Esophagus (tissue), 2 donors: Measurements from ENCODE around the gene PITPNM2. TPM values are rescaled to one million over a fixed set of nuclear protein-coding genes. Genes with fewer than 3 reads are reported as not detected.

ENCODE experiments used
- H3K27ac ChIP-seq, 2 donors: one replicate each; pipeline ENCODE4 v1.5.1; 2013; ENCODE audit warnings: low read depth in 2 of 2, mild to moderate bottlenecking in 2 of 2, inconsistent platforms in 1 of 2, low read length in 1 of 2, moderate library complexity in 1 of 2
- H3K27me3 ChIP-seq, 2 donors: one replicate each; pipeline ENCODE4 v1.6.1; 2013; ENCODE audit warnings: low read length in 2 of 2, control low read depth in 1 of 2, mild to moderate bottlenecking in 1 of 2; ENCODE audit not compliant: insufficient read depth in 2 of 2, control insufficient read depth in 1 of 2
- H3K36me3 ChIP-seq, 2 donors: one replicate each; pipeline ENCODE4 v1.6.1; 2013; ENCODE audit warnings: low read length in 1 of 2; ENCODE audit not compliant: control insufficient read depth in 2 of 2, insufficient read depth in 2 of 2
- H3K4me1 ChIP-seq, 2 donors: one replicate each; pipeline ENCODE4 v1.6.1; 2013; ENCODE audit warnings: low read length in 1 of 2; ENCODE audit not compliant: control insufficient read depth in 2 of 2, insufficient read depth in 2 of 2
- H3K4me3 ChIP-seq, 2 donors: one replicate each; pipeline ENCODE4 v1.5.1; 2013; ENCODE audit warnings: low read length in 2 of 2, mild to moderate bottlenecking in 2 of 2, low read depth in 1 of 2, moderate library complexity in 1 of 2
- H3K9me3 ChIP-seq, 2 donors: one replicate each; pipeline ENCODE4 v1.6.1; 2013; ENCODE audit warnings: mild to moderate bottlenecking in 2 of 2, low read depth in 1 of 2, low read length in 1 of 2, moderate library complexity in 1 of 2; ENCODE audit not compliant: control insufficient read depth in 2 of 2, insufficient read depth in 1 of 2
- WGBS, 2 donors: extraction: QIAGEN DNeasy Blood & Tissue Kit; methylation state at CpG; one replicate each; pipeline ENCODE4 v1.1.7; 2013; 5-methylcytosine and 5-hydroxymethylcytosine counted together
- polyA plus RNA-seq, 2 donors: library from polyadenylated mRNA; stranded (reverse); fragments of 200-250 nt; gene quantifications; one replicate each; pipeline ENCODE4 v1.2.3, GENCODE V29; 2013
- donor health status: healthy with polysubstance abuse.
- donor health status: Bipolar disorder and iron deficiency.

PITPNM2 gene
- polyA plus RNA-seq, 2 donors, result 4.1 to 7.8 TPM

DNA sequence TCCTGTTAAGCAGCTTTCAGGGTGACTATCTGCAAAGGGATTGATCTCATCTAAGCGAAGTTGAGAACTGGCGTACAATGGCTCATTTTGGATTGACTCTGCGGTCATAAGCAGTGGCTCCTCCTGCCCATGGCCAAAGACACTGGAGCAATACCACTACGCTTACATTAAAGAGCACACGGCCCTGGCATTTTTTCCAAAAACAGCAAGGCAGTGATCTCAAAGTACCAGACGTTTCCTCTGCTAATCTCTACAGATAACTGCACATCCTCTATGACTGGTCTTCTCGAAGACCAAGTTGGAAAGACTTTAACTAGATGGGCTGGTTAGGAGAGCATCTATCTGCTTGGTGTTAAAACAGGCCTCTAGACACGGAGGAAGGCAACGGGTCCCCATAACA lies 2.7 kb downstream of the PITPNM2 start:
- Histone ChIP-seq H3K4me1 (peaks cover 0 to 6% of the 10 kb centered on the region in 2 donors), H3K27ac (no peak overlapping the region), H3K36me3 (no peaks in the 10 kb centered on the region), H3K4me3 (no peak overlapping the region), H3K9me3 (no peaks in the 10 kb centered on the region), H3K27me3 (no peaks in the 10 kb centered on the region)
- 78 to 86% methylated on average over 9 of the region's 9 CpGs for WGBS, 2 donors

DNA sequence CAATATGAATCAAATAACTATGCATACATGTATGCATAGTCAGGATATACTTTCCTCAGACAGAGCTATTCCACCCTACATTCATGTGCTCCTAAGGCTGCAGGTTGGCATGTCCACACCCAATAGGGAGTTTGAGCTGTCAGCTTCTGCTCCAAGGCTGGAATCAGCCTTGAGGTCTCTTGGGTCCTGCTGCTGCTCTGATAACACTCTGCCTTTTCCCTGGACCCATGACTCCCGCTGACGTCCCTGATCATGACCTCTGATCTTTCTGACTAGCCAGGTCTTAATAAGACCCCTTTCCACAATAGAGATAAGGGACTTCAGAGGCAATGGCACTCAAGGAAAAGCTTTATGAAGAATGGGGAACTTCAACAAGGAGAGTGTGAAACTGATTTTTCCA lies 5.7 kb downstream of the PITPNM2 start:
- Histone ChIP-seq H3K9me3 (no peaks in the 10 kb centered on the region), H3K27ac (peak overlapping the region in 1 of 2 donors; percentile 6), H3K36me3 (no peaks in the 10 kb centered on the region), H3K27me3 (no peaks in the 10 kb centered on the region), H3K4me3 (no peak overlapping the region), H3K4me1 (peaks cover 13 to 17% of the 10 kb centered on the region in 2 donors)
- 85 to 93% methylated on average over 2 of the region's 2 CpGs for WGBS, 2 donors

DNA sequence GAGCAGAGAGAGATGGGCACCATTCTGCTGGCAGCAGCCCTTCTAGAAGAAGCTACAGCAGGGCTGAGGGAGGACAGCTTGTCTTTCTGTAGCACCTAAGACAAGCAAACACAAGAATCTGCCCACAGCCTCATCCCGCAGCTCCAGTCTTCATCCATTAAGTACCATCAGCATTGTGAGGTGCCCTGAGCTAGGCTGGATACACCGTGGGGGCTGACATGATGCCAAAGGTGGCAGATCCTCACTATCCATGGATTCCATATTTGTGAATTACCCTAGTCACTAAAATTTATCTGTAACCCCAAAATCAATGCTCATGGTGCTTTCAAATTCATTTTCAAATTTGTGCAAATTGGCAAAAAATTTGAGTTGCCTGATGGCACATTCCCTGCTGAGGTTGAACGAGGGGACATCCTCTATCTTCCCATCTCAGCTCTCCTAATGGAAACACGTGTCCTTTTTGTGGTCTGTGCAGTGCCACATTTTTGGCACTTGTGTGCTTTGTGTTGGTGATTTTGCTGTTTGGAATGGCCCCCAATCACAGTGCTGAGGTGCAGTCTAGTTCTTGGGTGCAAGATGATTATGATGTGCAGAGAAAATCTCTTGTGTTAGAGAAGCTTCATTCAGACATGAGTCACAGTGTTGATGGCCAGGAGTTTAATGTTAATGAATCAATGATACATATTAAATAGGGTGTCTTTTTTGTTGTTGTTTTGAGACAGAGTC lies 7.0 kb downstream of the PITPNM2 start:
- Histone ChIP-seq H3K4me1 (peaks cover 13 to 19% of the 10 kb centered on the region in 2 donors), H3K27me3 (no peaks in the 10 kb centered on the region), H3K4me3 (no peak overlapping the region), H3K36me3 (no peaks in the 10 kb centered on the region), H3K9me3 (no peaks in the 10 kb centered on the region), H3K27ac (peak overlapping the region; percentile 36 to 69)
- WGBS, 2 donors, result 83 to 86% methylated on average over 4 of the region's 4 CpGs

DNA sequence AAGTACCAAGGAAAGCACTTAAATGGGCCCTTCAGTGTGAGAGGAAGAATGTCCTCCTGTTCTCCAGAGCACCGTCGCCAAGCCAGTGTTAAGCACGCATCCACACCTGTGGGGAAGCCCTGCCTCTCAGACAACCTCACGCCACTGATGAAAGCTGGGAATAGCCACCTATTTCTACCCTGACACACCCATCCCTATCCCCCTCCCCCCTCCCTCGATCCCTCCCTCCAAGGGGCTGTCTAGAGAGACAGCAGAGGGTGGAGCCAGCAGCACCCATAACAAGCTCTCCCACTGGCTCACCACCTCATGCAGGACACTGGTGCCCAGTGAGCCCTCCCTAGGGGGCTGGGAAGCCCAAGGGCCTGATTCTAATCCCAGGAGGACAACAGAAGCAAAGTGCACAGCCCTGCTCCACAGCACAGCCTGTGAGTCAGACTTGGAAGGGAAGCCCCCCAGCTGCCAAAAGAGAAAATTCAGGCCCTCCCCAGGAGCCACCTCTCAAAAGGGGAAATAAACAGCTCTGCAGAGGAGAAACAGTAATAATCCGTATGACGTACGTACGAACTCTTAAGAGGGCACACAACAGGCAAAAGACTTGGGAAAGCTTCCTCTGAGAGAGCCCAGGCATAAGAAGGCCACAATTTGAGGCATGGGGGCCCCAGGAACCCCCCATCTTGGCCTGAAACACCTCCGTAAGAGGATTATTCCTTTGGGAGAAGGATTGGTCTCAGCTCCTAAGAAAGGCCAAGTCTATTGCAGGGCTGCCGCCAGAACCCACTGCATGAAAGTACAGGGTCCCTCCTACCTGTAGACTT lies 7.8 kb downstream of the PITPNM2 start:
- Histone ChIP-seq H3K4me1 (peaks cover 13 to 19% of the 10 kb centered on the region in 2 donors), H3K27me3 (no peaks in the 10 kb centered on the region), H3K4me3 (no peak overlapping the region), H3K9me3 (no peaks in the 10 kb centered on the region), H3K36me3 (no peaks in the 10 kb centered on the region), H3K27ac (peak overlapping the region; percentile 49 to 69)
- 65 to 67% methylated on average over 11 of the region's 11 CpGs for WGBS, 2 donors

DNA sequence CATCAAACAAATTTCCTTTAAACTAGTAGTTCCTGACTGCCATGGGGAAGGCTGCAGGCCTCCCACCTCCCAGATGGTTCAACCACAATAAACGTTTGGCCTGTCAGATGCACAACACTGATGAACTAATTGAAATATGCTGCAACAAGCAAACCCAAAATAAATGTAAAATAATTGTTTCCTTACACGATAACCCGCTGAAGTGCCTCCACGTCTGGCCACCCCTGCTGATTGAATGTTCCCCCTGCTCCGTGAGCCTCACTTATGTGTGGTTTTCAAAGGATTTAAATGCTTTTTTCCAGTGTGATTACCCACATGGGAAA lies 8.4 kb downstream of the PITPNM2 start:
- Histone ChIP-seq H3K36me3 (no peaks in the 10 kb centered on the region), H3K27me3 (no peaks in the 10 kb centered on the region), H3K27ac (peak overlapping the region; percentile 75 to 78), H3K9me3 (no peaks in the 10 kb centered on the region), H3K4me1 (peaks cover 13 to 19% of the 10 kb centered on the region in 2 donors), H3K4me3 (no peak overlapping the region)
- WGBS, 2 donors, result 69 to 70% methylated on average over 5 of the region's 5 CpGs

DNA sequence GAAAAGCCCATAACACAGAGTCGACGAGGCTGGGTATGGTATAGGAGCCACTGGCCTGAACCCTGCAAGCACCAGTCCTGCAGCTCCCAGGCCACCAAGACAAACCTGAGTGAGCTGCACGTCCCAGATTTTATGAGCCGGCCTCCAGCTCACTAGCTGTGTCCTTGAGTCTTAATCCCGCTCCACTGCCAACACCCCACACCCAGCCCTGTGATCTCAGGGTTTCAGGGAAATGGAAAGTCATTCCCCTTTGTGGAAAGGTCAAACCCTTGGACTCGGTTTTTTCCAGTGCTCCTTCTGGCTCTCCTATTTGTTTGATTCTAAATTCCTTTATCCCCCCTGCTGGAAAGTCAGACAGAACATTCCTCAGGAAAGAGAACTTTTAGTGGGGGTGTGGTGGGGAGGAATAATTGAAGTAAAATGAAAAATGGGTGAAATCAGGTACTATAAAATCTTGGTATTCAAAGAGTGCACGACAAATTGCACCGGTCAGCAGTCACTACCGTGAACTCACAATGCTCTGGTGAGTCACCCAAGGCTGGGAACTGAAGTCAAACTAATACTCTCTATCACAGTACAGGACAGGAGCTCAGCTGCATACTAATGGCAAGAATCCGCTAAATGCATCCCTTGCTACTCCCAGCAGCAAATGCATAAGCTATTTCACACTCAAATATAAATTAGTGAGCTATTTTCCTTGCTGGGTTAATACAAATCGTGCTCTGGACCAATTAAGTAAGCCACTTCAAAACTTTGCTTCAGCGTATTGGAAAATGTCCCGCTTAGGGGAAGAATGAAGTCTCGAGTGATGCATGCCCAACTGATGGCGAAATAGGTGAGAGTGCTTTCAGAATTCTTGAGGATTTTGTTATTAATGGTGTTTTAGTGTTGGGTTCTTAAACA lies 9.0 kb downstream of the PITPNM2 start:
- H3K27ac ChIP-seq, result peak overlapping the region; percentile 78 to 89
- 42 to 48% methylated on average over 15 of the region's 15 CpGs for WGBS, 2 donors
- H3K27me3 ChIP-seq, result no peaks in the 10 kb centered on the region
- peaks cover 13 to 19% of the 10 kb centered on the region in 2 donors for H3K4me1 ChIP-seq
- peak overlapping the region in 1 of 2 donors; percentile 9 for H3K4me3 ChIP-seq
- no peaks in the 10 kb centered on the region for H3K36me3 ChIP-seq
- no peaks in the 10 kb centered on the region for H3K9me3 ChIP-seq

DNA sequence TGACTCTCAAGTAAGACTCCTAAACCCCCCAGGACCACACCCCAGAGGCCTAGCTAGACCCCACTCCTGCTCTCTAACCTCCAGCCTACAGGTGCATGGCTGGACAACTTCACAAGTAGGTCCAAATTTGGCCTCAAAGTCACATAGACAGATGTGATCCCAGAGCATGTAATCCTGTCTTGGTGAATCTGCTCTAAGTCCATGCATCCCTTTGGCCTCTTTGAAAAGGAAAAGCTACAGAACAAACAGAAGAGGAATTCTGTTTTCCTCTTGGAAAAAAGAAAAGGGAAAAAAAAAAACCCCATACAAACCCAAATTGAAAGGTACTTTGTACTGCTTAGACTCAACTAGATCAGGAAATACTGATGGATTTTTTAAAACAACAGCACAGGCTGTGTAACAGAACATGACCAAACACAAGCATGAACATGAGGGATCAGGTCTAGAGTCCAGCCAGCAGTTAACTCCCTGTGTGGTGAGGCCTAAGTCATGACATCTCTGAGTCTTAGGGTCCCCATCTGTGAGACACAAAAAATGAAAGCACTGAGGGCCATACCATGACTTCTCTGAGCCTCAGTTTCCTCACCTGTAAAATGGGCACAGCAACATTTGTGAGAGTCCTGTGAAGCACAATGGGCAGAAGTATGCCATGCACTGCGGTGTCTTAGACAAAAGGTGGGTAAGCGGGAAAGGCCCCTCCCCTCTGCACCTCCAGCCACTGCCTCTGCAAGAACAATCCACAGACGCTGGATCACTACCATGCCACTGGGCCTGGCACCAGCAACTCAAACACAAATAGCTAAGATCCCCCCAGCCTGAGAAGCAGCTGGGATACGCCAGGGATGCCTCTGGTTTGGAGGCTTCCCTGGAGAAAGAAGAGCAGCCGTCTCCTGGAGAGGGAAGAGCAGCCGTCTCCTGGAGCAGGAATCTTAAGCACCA lies 9.9 kb downstream of the PITPNM2 start:
- H3K4me3 ChIP-seq, result peak overlapping the region in 1 of 2 donors; percentile 9
- no peaks in the 10 kb centered on the region for H3K27me3 ChIP-seq
- 69 to 84% methylated on average over 6 of the region's 6 CpGs for WGBS, 2 donors
- H3K4me1 ChIP-seq, result peaks cover 13 to 19% of the 10 kb centered on the region in 2 donors
- no peaks in the 10 kb centered on the region for H3K9me3 ChIP-seq
- H3K27ac ChIP-seq, result peak overlapping the region; percentile 78 to 89
- H3K36me3 ChIP-seq, result no peaks in the 10 kb centered on the region

DNA sequence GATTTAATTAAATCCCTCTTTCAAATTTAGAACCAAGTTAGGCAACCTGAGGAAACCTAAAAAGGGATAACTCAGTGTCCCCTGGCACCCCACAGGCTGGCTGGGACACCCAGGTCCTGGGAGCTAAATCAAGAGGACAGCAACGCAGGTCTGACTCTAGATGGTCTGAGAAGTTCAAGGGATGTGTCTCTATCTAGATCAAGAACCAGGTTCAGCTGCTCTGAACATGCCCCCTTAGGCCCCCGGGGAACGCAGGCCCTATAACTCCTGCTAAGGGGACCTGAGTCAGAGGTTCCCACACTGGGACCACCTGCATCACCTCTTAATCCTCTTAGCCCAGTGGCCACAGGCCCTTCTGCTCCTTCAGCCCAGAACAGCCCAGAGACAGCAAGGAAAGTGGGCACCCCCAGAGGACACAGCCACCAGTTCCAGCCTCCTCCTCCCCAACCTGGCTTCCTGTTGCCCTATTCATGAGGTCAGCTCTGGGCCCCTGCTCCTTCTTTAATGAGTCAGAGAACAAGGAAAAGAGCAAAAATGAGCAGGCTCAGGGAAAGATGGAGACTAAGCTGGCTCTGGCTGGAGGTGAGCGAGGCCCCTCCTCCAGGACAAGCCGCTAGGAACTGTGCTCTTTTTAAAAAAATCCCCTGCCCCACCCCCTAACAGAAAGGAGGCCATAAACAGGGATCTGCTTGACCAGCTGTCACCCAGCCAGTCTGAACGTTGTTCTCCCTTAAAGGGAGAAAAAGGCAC lies 10.8 kb downstream of the PITPNM2 start:
- H3K27ac ChIP-seq, result peak overlapping the region; percentile 52 to 74
- no peak overlapping the region for H3K4me3 ChIP-seq
- no peaks in the 10 kb centered on the region for H3K9me3 ChIP-seq
- no peaks in the 10 kb centered on the region for H3K36me3 ChIP-seq
- 63 to 69% methylated on average over 6 of the region's 6 CpGs for WGBS, 2 donors
- no peaks in the 10 kb centered on the region for H3K27me3 ChIP-seq
- H3K4me1 ChIP-seq, result peaks cover 13 to 19% of the 10 kb centered on the region in 2 donors
